NCI-H1417 treated with DMSO at 0.1 percent for 48 hours (cell line): ENCODE data around the gene CLIC3.
"Not testable (repeated sequence)": the region's sequence is repeated elsewhere in the genome, so short reads cannot be mapped to it uniquely, and the experiment has no call there.

Experiments used
- DNase-seq: peaks from one replicate; lab custom pipeline; 2025; lab: John Stamatoyannopoulos, UW

The CLIC3 gene

DNA sequence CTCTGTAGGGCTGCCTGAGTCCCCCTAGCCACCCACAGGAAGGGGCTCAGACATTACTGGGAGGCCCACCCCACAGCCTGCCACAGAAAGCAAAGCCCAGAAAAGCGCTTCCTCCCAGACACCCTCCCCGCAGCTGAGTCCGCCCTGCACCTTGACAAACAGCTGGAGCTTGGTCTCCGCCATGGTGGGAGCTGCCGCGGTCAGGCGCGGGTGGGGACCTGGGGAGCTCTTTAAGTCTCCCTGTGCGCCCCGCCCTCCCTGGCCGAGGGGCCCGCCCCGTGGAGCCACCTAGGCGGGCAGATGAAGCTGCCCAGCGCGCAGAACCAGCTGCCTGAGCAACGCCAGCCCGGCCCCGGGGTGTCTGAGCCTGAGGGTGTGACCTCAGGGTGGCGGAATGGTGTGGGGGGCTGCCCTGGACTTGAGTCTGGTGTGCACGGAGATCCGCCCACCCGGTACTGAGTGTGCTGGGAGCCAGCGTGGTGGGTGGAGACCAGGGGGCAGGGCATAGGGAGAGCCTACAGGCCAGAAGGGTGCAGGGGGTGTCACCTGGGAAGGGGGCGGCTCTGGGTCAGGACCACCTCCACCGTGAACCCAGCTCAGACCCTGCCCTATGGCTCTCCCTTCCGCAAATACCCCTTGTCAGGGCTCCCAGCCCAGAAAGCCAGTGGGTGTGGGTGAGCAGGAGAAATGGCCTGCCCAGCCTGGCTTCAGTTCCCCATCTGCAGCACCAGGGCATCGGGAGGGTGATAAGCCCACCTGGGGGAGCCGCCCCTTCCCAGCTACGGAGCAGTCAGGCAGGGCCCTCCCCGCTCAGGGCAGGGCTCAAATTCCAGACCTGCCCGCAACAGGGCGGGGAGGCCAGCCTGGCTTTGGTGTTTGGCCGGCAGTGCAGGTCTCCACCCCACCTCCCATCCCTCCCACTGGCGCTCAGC is at the start of gene CLIC3:
TSS of gene CLIC3 (minus strand) at position 208 of the 932 bp plus-strand sequence. CDS start at position 183, 25 bp downstream.
- DNase-seq, result no peak

- DNase-seq, result no peak
Measured at GRCh38 chr9:137045294-137046087, 49.1 kb upstream of the CLIC3 start.

DNA sequence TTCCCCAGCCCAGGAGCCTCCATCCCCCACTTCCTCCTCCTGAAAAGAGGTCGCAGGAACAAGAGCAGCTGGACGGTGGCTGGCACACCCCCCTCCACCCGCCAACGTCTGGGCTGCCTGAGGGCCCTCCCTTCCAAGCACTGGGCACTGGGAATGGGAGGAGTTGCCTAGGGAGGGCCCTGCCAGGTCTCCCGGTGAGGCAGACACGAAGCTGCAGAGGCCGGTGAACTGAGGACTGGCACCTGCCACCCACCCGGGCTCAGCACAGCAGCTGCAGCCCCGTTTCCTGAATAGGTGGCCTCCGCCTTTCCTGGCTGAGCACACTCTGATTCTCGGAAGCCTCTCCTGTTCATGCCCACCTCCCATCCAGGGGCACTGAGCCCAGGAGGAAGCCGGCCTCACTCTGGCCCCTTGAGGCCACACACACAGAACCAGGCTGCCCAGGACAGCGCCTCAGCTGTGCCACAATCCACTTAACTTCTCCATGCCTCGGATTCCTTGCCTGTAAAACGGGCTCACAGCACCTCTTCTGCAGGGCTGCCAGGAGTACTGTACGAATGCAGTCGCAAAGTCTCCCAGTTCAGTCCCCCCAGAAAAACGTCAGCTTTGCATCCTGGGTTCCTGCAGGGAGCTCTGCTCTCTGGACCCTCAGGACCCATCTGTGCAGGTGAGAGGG is 48.3 kb upstream of the CLIC3 start:
- DNase-seq, result no peak

DNA sequence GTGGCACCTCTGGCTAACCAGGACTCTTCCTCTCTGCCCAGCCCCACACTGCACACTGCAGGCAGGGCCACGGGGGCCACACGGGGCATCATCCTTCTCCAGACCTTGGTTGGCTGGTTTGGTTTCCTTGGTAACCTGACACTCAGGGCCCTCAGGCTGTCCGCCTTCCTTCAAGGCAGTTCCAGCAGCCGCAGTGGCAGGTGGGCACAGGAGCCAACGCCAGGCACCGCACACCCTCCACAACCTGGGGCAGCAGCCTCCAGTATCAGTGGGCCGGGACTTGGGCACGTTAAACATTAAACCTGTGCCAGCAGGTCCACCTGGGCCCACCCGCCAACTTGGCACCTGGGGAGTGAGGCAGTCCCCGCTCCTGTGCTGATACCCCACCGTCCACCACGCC is 47.7 kb upstream of the CLIC3 start:
- no peak for DNase-seq

- no peak for DNase-seq
Measured at GRCh38 chr9:137042751-137043727, 46.7 kb upstream of the CLIC3 start.

GRCh38 chr9:137041124-137041523 is 44.8 kb upstream of the CLIC3 start:
- no peak for DNase-seq

GRCh38 chr9:137040568-137040967 is 44.2 kb upstream of the CLIC3 start:
- DNase-seq, result no peak

GRCh38 chr9:137039611-137040366 is 43.4 kb upstream of the CLIC3 start:
- DNase-seq, result no peak

DNA sequence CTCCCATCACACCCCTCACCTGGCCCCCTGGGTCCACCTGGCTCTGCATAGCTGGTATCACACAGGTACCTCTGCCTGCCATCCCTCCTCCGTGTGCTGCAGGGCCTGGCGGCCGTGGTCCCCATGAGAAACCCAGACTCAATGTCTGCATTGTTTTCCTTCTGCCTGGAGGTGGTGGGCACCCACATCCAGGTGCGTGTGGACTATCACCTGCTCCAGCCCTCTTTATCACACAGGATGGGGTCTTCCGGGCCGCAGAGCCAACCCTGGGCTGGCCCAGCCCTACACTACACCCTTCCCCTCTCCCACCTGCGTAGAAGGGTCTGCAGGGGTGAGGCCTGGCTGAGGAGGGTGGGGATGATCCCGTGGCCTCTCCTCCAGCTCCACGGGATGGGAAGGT is 42.5 kb upstream of the CLIC3 start:
- no peak for DNase-seq

DNA sequence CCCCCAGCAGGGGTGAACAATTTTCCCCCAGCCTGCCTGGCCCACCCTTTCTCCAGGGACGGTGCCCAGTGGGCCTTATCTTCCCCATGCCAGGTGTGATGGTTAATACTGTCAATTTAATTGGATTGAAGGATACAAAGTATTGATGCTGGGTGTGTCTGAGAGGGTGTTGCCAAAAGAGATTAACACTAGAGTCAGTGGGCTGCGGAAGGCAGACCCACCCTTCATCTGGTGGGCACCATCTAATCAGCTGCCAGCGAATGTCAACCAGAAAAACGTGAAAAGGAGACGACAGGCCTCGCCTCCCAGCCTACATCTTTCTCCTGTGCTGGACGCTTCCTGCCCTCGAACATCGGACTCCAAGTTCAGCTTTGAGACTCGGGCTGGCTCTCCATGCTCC is 41.1 kb upstream of the CLIC3 start:
- DNase-seq, result no peak

GRCh38 chr9:137037035-137037434 is 40.7 kb upstream of the CLIC3 start:
- DNase-seq, result no peak

GRCh38 chr9:137035937-137036336 is 39.6 kb upstream of the CLIC3 start:
- DNase-seq, result no peak

- no peak for DNase-seq
Measured at GRCh38 chr9:137035507-137035834, 39.1 kb upstream of the CLIC3 start.

DNA sequence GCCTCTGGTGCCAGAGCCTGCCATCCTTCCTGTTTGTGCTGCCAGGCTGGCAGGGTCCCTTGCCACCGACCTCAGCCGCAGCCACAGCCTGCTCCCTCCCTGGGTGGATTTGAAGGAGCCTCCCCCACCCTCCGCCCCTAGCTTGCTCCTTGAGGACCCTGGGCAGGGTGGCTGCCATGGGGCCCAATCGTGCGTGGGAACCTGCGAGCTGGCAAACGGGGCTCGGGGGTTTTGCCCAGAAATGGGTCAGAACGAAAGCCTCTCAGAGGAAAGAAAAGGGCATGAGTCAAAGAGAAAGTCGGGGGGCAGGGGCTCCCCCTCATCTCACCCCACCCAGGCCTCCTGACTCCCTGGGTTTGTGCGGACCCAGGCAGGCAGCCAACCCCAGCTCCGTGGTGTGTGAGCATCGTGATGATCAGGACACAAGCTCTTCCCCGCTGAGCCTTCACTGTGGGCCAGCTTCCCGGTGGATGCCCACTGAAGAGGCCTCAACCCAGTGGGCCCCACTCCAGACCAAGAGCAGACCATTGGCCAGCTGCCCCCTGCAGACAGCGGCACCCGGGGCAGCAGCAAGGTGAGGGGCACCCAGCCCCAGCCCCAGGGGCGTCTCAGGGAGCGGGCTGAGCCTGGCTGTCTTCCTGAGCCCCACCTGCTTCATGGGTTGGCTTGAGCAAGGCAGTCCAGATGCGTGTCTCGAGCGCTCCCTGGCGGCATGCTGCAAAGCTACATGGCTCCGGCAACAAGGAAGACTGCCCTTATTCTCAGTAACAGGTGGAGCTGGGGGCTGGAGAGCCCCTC is 38.5 kb upstream of the CLIC3 start:
- DNase-seq, result no peak

DNA sequence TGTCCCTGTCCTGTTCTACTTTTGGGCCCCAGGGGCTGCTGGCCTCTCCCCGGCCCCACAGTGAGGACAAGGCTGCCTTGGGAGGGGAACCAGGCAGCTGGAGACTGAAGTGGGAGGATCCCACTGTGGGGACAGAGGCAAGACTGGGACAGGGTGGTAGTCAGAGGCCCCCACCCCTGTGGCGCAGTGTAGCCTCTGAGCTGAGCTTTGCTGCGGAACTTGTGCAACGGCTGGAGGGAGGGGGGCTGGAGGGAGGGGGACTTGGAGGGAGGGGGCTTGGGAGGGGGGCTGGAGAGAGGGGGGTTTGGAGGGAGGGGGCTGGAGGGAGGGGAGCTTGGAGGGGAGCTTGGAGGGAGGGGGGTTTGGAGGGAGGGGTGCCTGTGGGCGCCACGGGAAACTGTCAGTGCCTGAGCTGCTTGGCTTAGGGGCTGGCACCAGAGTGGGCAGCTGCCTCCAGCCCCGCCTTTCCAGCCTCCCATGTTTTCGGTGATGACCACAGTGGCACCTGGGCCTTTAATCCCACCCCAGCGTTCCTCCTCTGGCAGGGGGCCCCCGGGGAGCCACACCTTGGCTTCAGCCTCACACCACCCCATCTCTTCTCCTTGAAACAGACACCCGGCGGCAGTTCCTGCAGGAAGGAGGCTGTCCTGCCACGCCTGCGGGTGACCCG is 37.8 kb upstream of the CLIC3 start:
- DNase-seq, result no peak

GRCh38 chr9:137033481-137033880 is 37.1 kb upstream of the CLIC3 start:
- DNase-seq, result not testable (repeated sequence)

- no peak for DNase-seq
Measured at GRCh38 chr9:137032858-137033257, 36.5 kb upstream of the CLIC3 start.

- no peak for DNase-seq
Measured at GRCh38 chr9:137031904-137032640, 35.7 kb upstream of the CLIC3 start, which contains the start of gene FUT7. Gene FUT7 (minus strand): TSS chr9:137032088. CDS start chr9:137031991, 97 bp downstream.
